NAMALWA (cell line): ENCODE results near the gene PMFBP1.
"Not testable (repeated sequence)": the region's sequence is repeated elsewhere in the genome, so short reads cannot be mapped to it uniquely, and the experiment has no call there.

ENCODE experiments used
- DNase-seq: peaks from one replicate; pipeline ENCODE4 v3.0.0-alpha.2; 2015; ENCODE audit warnings: low spot score

Gene PMFBP1

GRCh38 chr16:72105978-72106377, 66.0 kb downstream of the PMFBP1 start:
- DNase-seq: no peak

- no peak for DNase-seq
Measured at GRCh38 chr16:72104905-72105304, 67.0 kb downstream of the PMFBP1 start.

GRCh38 chr16:72101195-72101594, 70.8 kb downstream of the PMFBP1 start:
- DNase-seq: no peak

GRCh38 chr16:72099377-72099818, 72.6 kb downstream of the PMFBP1 start:
- peak; percentile 85 for DNase-seq

GRCh38 chr16:72098936-72099335, 73.0 kb downstream of the PMFBP1 start:
- no peak for DNase-seq

- peak; percentile 71 for DNase-seq
Measured at GRCh38 chr16:72094266-72094610, 77.7 kb downstream of the PMFBP1 start.

GRCh38 chr16:72093448-72094265, 78.3 kb downstream of the PMFBP1 start, which contains the start of the genes DHX38 and TXNL4B:
DHX38 (plus strand) TSS chr16:72093847; CDS start chr16:72096158, 2,311 bp downstream.
TXNL4B (minus strand) TSS chr16:72093620; CDS start chr16:72090749, 2,871 bp downstream.
- DNase-seq: peak; percentile 99

GRCh38 chr16:72092832-72093447, 79.0 kb downstream of the PMFBP1 start:
- no peak for DNase-seq

- DNase-seq: no peak
Measured at GRCh38 chr16:72091217-72091616, 80.7 kb downstream of the PMFBP1 start.

- DNase-seq: no peak
Measured at GRCh38 chr16:72085002-72085401, 87.0 kb downstream of the PMFBP1 start.

- DNase-seq: no peak
Measured at GRCh38 chr16:72084445-72084844, 87.5 kb downstream of the PMFBP1 start.

GRCh38 chr16:72083778-72084404, 88.1 kb downstream of the PMFBP1 start:
- DNase-seq: no peak

GRCh38 chr16:72076991-72077706, 94.8 kb downstream of the PMFBP1 start:
- not testable (repeated sequence) for DNase-seq

GRCh38 chr16:72075067-72075466, 96.9 kb downstream of the PMFBP1 start:
- DNase-seq: not testable (repeated sequence)

- DNase-seq: no peak
Measured at GRCh38 chr16:72073560-72074230, 98.3 kb downstream of the PMFBP1 start.

GRCh38 chr16:72072514-72073342, 99.2 kb downstream of the PMFBP1 start:
- DNase-seq: no peak
